Ishikawa (cell line): ENCODE measurements around the gene OR6B3.

ENCODE experiments used
- CEBPB ChIP-seq: IDR thresholded peaks from 2 replicates; pipeline ENCODE4 v1.6.1; 2012
- EP300 ChIP-seq: IDR thresholded peaks from 2 replicates; pipeline ENCODE4 v1.6.1; 2012; ENCODE audit warnings: borderline replicate concordance

DNA sequence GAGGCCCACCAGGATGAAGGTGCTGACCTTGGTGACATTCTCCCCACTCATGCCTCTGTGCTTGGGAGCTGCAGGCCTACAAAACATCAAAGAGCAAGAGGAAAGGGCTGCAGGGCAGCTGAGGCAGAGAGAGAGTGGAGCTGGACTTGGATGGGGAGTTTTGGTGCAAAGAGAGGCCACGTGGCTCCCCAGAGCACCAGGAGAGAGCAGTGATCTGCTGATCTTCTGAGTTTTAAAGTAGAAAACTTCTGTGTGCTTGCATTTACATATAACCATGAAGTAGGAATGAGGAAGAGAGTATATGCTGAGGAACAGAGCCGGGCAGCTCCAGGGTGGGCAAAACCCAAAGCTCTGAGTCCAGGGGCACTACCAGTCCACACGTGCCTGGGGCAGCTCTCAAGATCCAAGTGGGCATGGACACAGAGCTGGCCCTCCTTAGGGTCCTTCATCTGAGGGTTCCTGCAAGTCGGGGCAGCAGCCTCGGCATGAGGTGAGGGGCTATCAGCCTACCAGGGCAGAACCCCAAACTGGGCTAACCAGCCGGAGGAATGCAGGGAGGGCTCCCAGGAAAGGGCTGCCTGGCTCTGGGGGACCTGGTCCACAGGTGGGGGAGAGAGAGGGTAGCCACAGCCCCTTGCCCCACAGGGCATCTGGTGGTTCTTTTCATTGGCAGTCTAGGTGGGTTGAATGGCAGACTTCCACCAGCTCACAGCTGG, 22.8 kb downstream of the OR6B3 start, which contains the start of gene OR6B2:
- TF ChIP-seq EP300, result no peak
- no peak for TF ChIP-seq CEBPB
